Sigmoid colon (tissue), 4 donors: ENCODE data around the gene PCDHGC4.

Source experiments
- CTCF ChIP-seq, 4 experiments: fragments of 450-650 bp in 3 of 4; fragments of 200-600 bp in 1 of 4; IDR thresholded peaks; one replicate each; pipeline ENCODE4 v1.5.1; 2016 to 2019; ENCODE audit warnings: antibody characterized with exemption in 4 of 4, mild to moderate bottlenecking in 3 of 4, moderate library complexity in 2 of 4
- POLR2A ChIP-seq, 2 donors: fragments of 450-650 bp; IDR thresholded peaks; one replicate each; pipeline ENCODE4 v1.6.1; 2016; ENCODE audit warnings: antibody characterized with exemption in 2 of 2, mild to moderate bottlenecking in 2 of 2, moderate library complexity in 2 of 2
- POLR2AphosphoS5 ChIP-seq, 4 donors: sonication (generic); formaldehyde crosslinking; IDR thresholded peaks; one replicate each; pipeline ENCODE4 v1.6.1; 2017; ENCODE audit warnings: antibody characterized with exemption in 4 of 4

- TF ChIP-seq CTCF (IDR thresholded peaks at IDR 0.05) (no peak), POLR2AphosphoS5 (IDR thresholded peaks at IDR 0.05) (no peak), POLR2A (IDR thresholded peaks at IDR 0.05) (no peak)
These were observed 45.3 kb upstream of the PCDHGC4 start for GRCh38 chr5:141439411-141440141.
